ENCODE results near the gene PTPRD.

GRCh38 chr9:8362250-8362649 is 2250.6 kb downstream of the PTPRD start:
- TF ChIP-seq SMC3 (IDR thresholded peaks at IDR 0.05; ENCODE audit: low read depth, low read length) = no peak
- TF ChIP-seq RFX5 (IDR thresholded peaks at IDR 0.05; ENCODE audit: low read depth, low read length) = no peak
- TF ChIP-seq POLR2A (IDR thresholded peaks at IDR 0.05; ENCODE audit: low read depth, low read length) = no peak
- no peak for TF ChIP-seq CTCF (conservative IDR thresholded peaks at IDR 0.05; ENCODE audit: low read depth, low read length)
- TF ChIP-seq MXI1 (IDR thresholded peaks at IDR 0.05; ENCODE audit: borderline replicate concordance, low read depth, low read length) = no peak
- no peak for TF ChIP-seq RCOR1 (IDR thresholded peaks at IDR 0.05; ENCODE audit: insufficient replicate concordance, low read length)
- TF ChIP-seq NFE2L2 (IDR thresholded peaks at IDR 0.05; ENCODE audit: low read depth, low read length) = no peak
- TF ChIP-seq MAFK (IDR thresholded peaks at IDR 0.05; ENCODE audit: low read depth, low read length) = no peak
